ENCODE data around the gene PTER.

The PTER gene

GRCh38 chr10:16437540-16437894 lies 707 bp downstream of the PTER start:
- peak overlapping the region; percentile 81 for H3K27ac ChIP-seq (replicated peaks)
- peak overlapping the region; percentile 49 for H3K4me3 ChIP-seq (replicated peaks; ENCODE audit: insufficient read depth, low read length)
- TF ChIP-seq GABPA (IDR thresholded peaks at IDR 0.05; ENCODE audit: low read depth) (no peak), POLR2AphosphoS5 (IDR thresholded peaks at IDR 0.05; ENCODE audit: low read depth) (no peak)
- no peaks in the 10 kb centered on the region for H3K27me3 ChIP-seq (ENCODE audit: insufficient read depth, poor library complexity, severe bottlenecking)
- no peak for DNase-seq (ENCODE audit: low read depth in 1 of 2, low spot score in 1 of 2)

GRCh38 chr10:16439295-16439694 lies 2.5 kb downstream of the PTER start:
- TF ChIP-seq CTCF (IDR thresholded peaks at IDR 0.05; ENCODE audit: insufficient read depth, low read length) (no peak), SPI1 (IDR thresholded peaks at IDR 0.05; ENCODE audit: borderline replicate concordance, low read depth) (no peak), GABPA (IDR thresholded peaks at IDR 0.05; ENCODE audit: low read depth) (no peak), REST (IDR thresholded peaks at IDR 0.05; ENCODE audit: insufficient replicate concordance, low read depth) (no peak), POLR2AphosphoS5 (IDR thresholded peaks at IDR 0.05; ENCODE audit: low read depth) (no peak)
- Histone ChIP-seq H3K27ac (replicated peaks) (no peak overlapping the region), H3K4me3 (replicated peaks; ENCODE audit: insufficient read depth, low read length) (no peak overlapping the region), H3K27me3 (ENCODE audit: insufficient read depth, poor library complexity, severe bottlenecking) (no peaks in the 10 kb centered on the region)
- DNase-seq (ENCODE audit: low read depth in 1 of 2, low spot score in 1 of 2): no peak

GRCh38 chr10:16440396-16441133 lies 3.8 kb downstream of the PTER start:
- H3K27me3 ChIP-seq (ENCODE audit: insufficient read depth, poor library complexity, severe bottlenecking): no peaks in the 10 kb centered on the region
- TF ChIP-seq POLR2AphosphoS5 (IDR thresholded peaks at IDR 0.05; ENCODE audit: low read depth) (no peak), GABPA (IDR thresholded peaks at IDR 0.05; ENCODE audit: low read depth) (no peak), CTCF (IDR thresholded peaks at IDR 0.05; ENCODE audit: insufficient read depth, low read length) (no peak), SPI1 (IDR thresholded peaks at IDR 0.05; ENCODE audit: borderline replicate concordance, low read depth) (no peak), REST (IDR thresholded peaks at IDR 0.05; ENCODE audit: insufficient replicate concordance, low read depth) (no peak)
- H3K27ac ChIP-seq (replicated peaks): no peak overlapping the region
- no peak for DNase-seq (ENCODE audit: low read depth in 1 of 2, low spot score in 1 of 2)
- no peak overlapping the region for H3K4me3 ChIP-seq (replicated peaks; ENCODE audit: insufficient read depth, low read length)

- TF ChIP-seq SPI1 (IDR thresholded peaks at IDR 0.05; ENCODE audit: borderline replicate concordance, low read depth): no peak
- TF ChIP-seq CTCF (IDR thresholded peaks at IDR 0.05; ENCODE audit: insufficient read depth, low read length): no peak
- TF ChIP-seq REST (IDR thresholded peaks at IDR 0.05; ENCODE audit: insufficient replicate concordance, low read depth): no peak
- TF ChIP-seq GABPA (IDR thresholded peaks at IDR 0.05; ENCODE audit: low read depth): no peak
- TF ChIP-seq POLR2AphosphoS5 (IDR thresholded peaks at IDR 0.05; ENCODE audit: low read depth): no peak
- Histone ChIP-seq H3K27me3 (ENCODE audit: insufficient read depth, poor library complexity, severe bottlenecking) (no peaks in the 10 kb centered on the region), H3K27ac (replicated peaks) (no peak overlapping the region), H3K4me3 (replicated peaks; ENCODE audit: insufficient read depth, low read length) (no peak overlapping the region)
- DNase-seq (ENCODE audit: low read depth in 1 of 2, low spot score in 1 of 2): no peak
Observed at GRCh38 chr10:16441173-16441840, 4.5 kb downstream of the PTER start.
